NCI-H2171 treated with DMSO at 0.1 percent for 48 hours (cell line): ENCODE results near the gene NHEJ1.

Experiments used
- DNase-seq: peaks from one replicate; lab custom pipeline; 2025; lab: John Stamatoyannopoulos, UW

The NHEJ1 gene

DNA sequence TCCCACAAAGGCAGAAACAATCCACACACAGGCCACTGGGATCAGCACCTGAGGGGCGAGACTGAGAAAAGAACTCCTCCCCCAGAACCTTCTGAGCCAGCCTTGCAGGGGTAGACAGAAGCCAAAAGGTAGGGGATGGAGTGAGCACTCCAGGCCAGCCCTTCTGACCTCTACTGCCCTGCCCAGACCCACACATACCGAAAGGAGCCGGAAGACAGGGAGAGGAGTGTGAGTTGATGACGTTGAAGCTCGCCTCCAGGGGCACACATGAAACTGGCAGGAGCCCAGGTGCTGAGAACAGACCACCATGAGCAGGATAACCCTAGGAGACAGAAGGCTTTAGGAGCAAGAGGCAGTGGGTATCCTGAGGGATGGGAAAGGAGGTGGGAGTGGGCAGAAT, 7.4 kb upstream of the NHEJ1 start:
- DNase-seq, result no peak

GRCh38 chr2:219165058-219165911, 4.7 kb upstream of the NHEJ1 start:
- no peak for DNase-seq

GRCh38 chr2:219163156-219163555, 2.5 kb upstream of the NHEJ1 start:
- no peak for DNase-seq

- DNase-seq, result no peak
Observed at GRCh38 chr2:219161097-219161496, 482 bp upstream of the NHEJ1 start.

DNA sequence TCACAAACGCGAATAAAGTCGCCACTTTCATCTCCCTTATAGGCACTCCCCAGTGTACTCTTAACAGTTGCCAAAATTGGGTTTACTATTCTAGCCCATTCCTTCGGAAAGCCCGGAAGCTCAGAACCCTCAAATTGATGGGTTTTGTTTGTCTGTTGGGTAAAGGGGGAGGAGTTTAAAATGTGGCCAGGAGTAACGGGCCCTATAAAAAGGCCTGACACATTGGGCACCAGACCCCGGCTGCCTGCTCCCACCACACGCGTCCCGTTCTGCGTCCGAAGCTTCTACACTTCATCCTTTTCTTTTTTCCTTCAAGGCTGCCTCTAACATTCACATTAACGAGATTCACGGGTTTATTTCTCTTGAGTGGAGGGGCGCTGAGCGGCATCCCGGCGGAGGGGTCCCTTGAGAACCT, 837 bp downstream of the NHEJ1 start:
- DNase-seq, result no peak

DNA sequence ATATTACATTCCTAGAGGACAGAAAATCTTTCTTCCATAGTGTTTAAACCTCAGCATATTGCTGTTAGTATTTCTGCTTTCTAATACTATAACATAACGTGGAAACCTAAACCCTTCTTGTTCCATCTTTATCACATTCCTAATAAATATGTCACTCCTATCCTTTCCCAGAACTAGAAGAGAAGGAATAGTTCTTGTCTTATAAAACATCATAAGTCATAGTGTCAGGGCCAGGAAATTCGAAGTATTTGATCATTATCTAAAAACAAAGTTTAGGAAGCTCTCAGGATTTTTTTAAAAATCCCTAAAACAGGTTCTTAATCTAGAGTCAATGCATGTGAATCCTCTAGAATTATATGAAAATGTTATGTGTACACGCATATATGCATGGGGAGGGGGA, 2.0 kb downstream of the NHEJ1 start:
- DNase-seq, result no peak

DNA sequence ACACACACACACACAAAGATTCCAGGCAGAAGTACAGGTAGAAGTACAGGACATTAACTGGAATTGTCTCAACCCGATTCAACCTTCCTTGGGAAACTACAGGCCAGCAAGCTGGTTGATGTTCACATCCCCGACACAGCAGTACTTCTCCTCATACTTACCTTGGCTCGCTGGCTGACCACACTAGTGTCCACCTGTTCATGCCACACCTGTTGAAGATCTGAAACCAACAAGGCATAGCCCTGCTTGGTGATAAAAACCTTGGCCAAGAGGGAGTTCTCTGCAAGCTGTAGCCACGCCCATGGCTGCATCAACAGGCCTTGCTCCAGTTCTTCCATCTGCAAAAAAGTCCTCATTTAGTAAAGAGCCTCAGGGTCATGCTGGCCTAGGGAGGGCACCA, 2.6 kb downstream of the NHEJ1 start:
- DNase-seq, result no peak

GRCh38 chr2:219157396-219157795, 3.2 kb downstream of the NHEJ1 start:
- no peak for DNase-seq

- peak; percentile 79 for DNase-seq
Observed at GRCh38 chr2:219155054-219155644, 5.5 kb downstream of the NHEJ1 start.

DNA sequence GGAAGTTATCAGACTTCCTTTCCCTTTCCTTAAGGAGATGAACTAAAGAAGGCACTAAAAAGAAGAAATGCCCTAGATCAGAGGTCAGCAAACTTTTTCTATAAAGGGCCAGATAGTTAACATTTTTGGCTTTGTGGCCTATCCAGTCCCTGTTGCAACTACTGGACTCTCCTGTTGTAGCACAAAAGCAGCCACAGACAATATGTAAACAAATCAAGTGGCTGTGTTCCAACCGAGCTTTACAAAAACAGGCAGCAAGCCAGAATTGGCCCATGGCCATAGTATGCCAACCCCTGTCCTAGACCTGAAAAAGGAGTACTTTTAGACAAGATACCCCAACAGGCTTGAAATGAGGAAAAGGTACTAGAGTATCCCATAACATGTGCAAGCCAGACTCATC, 10.9 kb downstream of the NHEJ1 start:
- DNase-seq, result no peak

DNA sequence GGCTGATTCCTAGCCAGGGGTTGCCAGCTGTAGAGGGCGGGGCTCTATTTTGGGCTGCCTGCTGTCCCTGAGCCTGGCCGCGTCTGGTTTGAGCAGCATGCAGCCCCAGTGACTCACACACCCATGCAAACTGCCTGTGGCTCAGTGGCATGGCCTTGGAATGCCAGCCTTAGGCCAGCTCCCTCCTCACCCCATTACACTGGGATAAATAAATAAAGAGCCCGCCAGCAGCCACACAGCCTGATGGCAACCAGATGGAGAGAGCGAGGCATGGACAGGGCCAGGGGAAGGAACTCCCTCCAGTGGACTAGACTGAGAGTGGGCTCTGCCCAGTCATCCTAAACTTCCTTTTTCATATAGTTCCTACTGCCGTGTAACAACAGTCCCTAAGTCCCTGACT, 18.3 kb downstream of the NHEJ1 start:
- DNase-seq, result no peak

DNA sequence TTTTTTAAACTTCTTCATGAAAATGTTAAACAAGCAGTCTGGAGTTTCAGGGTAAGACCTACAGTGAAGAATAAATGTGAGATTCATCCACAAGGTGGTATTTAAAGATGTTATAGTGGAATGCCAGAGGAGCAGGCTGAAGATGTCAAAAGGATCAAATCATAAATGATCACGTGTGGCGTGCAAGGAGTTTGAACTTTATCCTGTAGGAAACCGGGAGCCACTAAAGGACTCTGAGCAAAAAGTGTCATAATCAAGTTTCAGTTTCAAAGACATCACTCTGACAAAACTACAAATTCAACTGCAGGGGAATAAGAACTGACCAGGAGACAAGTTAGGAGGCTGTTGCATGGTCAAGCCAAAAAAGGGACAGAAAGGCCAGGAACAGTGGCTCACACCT, 19.9 kb downstream of the NHEJ1 start:
- DNase-seq, result no peak

- DNase-seq, result no peak
Observed at GRCh38 chr2:219133976-219134375, 26.6 kb downstream of the NHEJ1 start.

- DNase-seq, result no peak
Observed at GRCh38 chr2:219131744-219132143, 28.9 kb downstream of the NHEJ1 start.

- DNase-seq, result no peak
Observed at GRCh38 chr2:219131327-219131726, 29.3 kb downstream of the NHEJ1 start.

GRCh38 chr2:219129589-219129988, 31.0 kb downstream of the NHEJ1 start:
- DNase-seq, result no peak

- DNase-seq, result no peak
Observed at GRCh38 chr2:219128396-219128795, 32.2 kb downstream of the NHEJ1 start.

DNA sequence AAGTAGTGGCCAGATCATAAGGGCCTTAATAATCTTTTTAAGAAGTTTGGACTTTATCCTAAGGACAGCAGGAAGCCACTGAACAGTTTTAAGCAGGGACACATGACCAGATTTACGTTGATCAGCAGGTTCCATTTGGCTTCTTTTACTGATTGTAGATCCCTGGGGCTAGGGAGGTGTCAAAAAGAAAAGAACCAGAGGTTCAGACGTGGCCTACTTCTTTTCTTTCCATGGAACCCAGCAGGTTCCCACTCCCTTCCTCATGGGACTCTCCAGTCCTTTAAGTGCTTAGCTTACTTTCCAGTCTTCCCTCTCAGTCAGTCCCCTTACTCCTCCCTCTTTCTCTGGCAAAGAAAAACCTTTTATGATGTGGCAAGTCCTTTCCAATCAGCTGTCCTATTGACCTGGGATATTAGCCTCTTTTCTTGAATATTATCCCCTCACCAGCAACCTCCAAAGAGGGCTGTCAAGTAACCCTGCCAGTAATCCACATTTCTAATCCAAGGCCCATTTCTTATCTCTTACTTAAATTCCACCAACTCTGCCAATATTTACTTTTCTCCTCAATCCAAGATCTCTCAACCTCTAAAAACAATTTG, 33.5 kb downstream of the NHEJ1 start:
- no peak for DNase-seq

DNA sequence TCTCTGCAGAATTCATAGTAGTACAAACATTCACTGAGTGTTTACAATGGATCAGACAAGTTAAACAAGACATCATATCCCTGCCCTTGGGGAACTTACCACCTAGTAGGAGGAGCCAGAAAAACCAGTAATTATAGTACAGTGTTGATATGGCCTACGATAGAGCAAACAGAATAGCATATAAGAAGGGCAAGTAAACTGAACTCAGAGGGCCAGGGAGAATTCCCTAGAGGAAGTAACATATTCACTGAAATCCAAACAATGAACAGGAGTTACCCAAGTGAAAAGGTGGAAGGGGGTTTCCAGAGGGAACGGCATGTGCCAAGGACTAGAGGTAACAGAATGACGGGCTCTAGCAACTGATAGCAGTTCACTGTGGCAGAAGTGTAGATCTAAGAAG, 34.1 kb downstream of the NHEJ1 start:
- DNase-seq, result peak; percentile 5

DNA sequence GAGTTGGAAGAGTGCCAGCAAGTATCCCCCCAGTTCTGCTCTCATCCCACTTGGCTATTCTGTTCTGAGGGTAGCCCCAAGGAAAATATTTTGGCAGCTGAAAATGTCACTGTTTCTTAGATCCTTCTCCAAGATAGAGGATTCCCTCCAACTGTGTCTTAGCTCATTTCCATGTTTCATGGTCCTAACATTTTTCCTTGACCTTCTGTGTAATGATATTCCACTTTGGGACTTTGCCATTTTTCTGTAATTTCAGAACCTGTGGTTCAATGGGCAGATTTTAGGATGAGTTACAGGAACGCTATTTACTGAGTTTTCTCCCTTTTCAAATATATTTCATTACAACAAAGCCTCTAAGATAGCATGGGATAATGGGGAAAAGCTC, 34.7 kb downstream of the NHEJ1 start:
- no peak for DNase-seq

- no peak for DNase-seq
Observed at GRCh38 chr2:219125225-219125885, 35.3 kb downstream of the NHEJ1 start.

GRCh38 chr2:219124381-219125110, 36.1 kb downstream of the NHEJ1 start:
- no peak for DNase-seq
